NCI-H2227 (cell line): ENCODE measurements around the gene SLC17A9.

Experiments
- DNase-seq: peaks from one replicate; lab custom pipeline; 2025; ENCODE audit not compliant: unreplicated experiment; lab: John Stamatoyannopoulos, UW

SLC17A9 gene

GRCh38 chr20:62967149-62967501 lies 14.6 kb downstream of the SLC17A9 start:
- DNase-seq: no peak

- no peak for DNase-seq
These were observed 15.3 kb downstream of the SLC17A9 start for GRCh38 chr20:62967628-62968351.

GRCh38 chr20:62968378-62969178 lies 16.1 kb downstream of the SLC17A9 start:
- DNase-seq: no peak

- DNase-seq: no peak
These were observed 16.8 kb downstream of the SLC17A9 start for GRCh38 chr20:62969179-62969760.

- DNase-seq: no peak
These were observed 17.4 kb downstream of the SLC17A9 start for GRCh38 chr20:62969939-62970306.

GRCh38 chr20:62970307-62971210 lies 18.1 kb downstream of the SLC17A9 start:
- DNase-seq: no peak

- DNase-seq: no peak
These were observed 18.9 kb downstream of the SLC17A9 start for GRCh38 chr20:62971211-62971949.

- peak; percentile 89 for DNase-seq
These were observed 19.7 kb downstream of the SLC17A9 start for GRCh38 chr20:62971950-62972844.

- DNase-seq: no peak
These were observed 20.6 kb downstream of the SLC17A9 start for GRCh38 chr20:62972845-62973745.

- DNase-seq: no peak
These were observed 22.8 kb downstream of the SLC17A9 start for GRCh38 chr20:62975251-62975760.

GRCh38 chr20:62975812-62976508 lies 23.5 kb downstream of the SLC17A9 start:
- DNase-seq: no peak

GRCh38 chr20:62976886-62977285 lies 24.4 kb downstream of the SLC17A9 start:
- no peak for DNase-seq

GRCh38 chr20:62977613-62978560 lies 25.4 kb downstream of the SLC17A9 start:
- DNase-seq: peak; percentile 64

GRCh38 chr20:62978561-62978943 lies 26.0 kb downstream of the SLC17A9 start:
- no peak for DNase-seq

- DNase-seq: no peak
These were observed 26.8 kb downstream of the SLC17A9 start for GRCh38 chr20:62979310-62979709.

- DNase-seq: peak; percentile 67
These were observed 27.4 kb downstream of the SLC17A9 start for GRCh38 chr20:62979876-62980373.
